AG09319 (cell line): Measurements from ENCODE around the gene SCOC.

Experiments
- DNase-seq: peaks from one replicate; pipeline ENCODE4 v3.0.0-alpha.2; 2010; ENCODE audit warnings: low read depth; ENCODE audit errors: extremely low read depth
- CTCF ChIP-seq: IDR thresholded peaks from 2 replicates; pipeline ENCODE4 v1.5.1; 2011; ENCODE audit warnings: low read depth, mild to moderate bottlenecking, inconsistent platforms, low read length, moderate library complexity

Gene SCOC

GRCh38 chr4:140349816-140350215 lies 23.6 kb upstream of the SCOC start:
- TF ChIP-seq CTCF: no peak
- DNase-seq: no peak

- DNase-seq: no peak
- TF ChIP-seq CTCF: no peak
Measured at GRCh38 chr4:140351093-140352075, 22.1 kb upstream of the SCOC start.

- TF ChIP-seq CTCF: no peak
- no peak for DNase-seq
Measured at GRCh38 chr4:140353786-140354185, 19.7 kb upstream of the SCOC start.

- TF ChIP-seq CTCF: no peak
- no peak for DNase-seq
Measured at GRCh38 chr4:140355288-140355687, 18.2 kb upstream of the SCOC start.

GRCh38 chr4:140357868-140358267 lies 15.6 kb upstream of the SCOC start:
- no peak for TF ChIP-seq CTCF
- no peak for DNase-seq

GRCh38 chr4:140358281-140358680 lies 15.2 kb upstream of the SCOC start:
- no peak for TF ChIP-seq CTCF
- no peak for DNase-seq
